ELR (cell line): ENCODE data around the gene PDXK.
A peak's percentile ranks its signal among the peaks of the same experiment; 100 is the strongest.
"Not testable (repeated sequence)": the region's sequence is repeated elsewhere in the genome, so short reads cannot be mapped to it uniquely, and the experiment has no call there.

Source experiments
- DNase-seq: peaks from one replicate; pipeline ENCODE4 v3.0.0-alpha.2; 2015; ENCODE audit warnings: low read depth

Gene PDXK

GRCh38 chr21:43697758-43698643 lies 20.9 kb upstream of the PDXK start:
- no peak for DNase-seq

GRCh38 chr21:43699492-43699777 lies 19.5 kb upstream of the PDXK start:
- not testable (repeated sequence) for DNase-seq

GRCh38 chr21:43699933-43700599 lies 18.9 kb upstream of the PDXK start:
- no peak for DNase-seq

GRCh38 chr21:43701936-43702784 lies 16.8 kb upstream of the PDXK start:
- no peak for DNase-seq

- DNase-seq, result peak; percentile 45
These were observed 16.2 kb upstream of the PDXK start for GRCh38 chr21:43702785-43703034.

- DNase-seq, result peak; percentile 17
These were observed 15.7 kb upstream of the PDXK start for GRCh38 chr21:43703035-43703880.

GRCh38 chr21:43707462-43707861 lies 11.5 kb upstream of the PDXK start:
- DNase-seq, result no peak

- DNase-seq, result no peak
These were observed 10.1 kb upstream of the PDXK start for GRCh38 chr21:43708745-43709381.

GRCh38 chr21:43712268-43712942 lies 6.5 kb upstream of the PDXK start:
- DNase-seq, result peak; percentile 75

- not testable (repeated sequence) for DNase-seq
These were observed 5.8 kb upstream of the PDXK start for GRCh38 chr21:43713123-43713522.

GRCh38 chr21:43716376-43717165 lies 2.4 kb upstream of the PDXK start:
- DNase-seq, result peak; percentile 39

- no peak for DNase-seq
These were observed 1.6 kb upstream of the PDXK start for GRCh38 chr21:43717166-43717853.

- DNase-seq, result no peak
These were observed 710 bp upstream of the PDXK start for GRCh38 chr21:43717967-43718871.

GRCh38 chr21:43719748-43720538 lies 1.0 kb downstream of the PDXK start:
- DNase-seq, result peak; percentile 19

- no peak for DNase-seq
These were observed 1.7 kb downstream of the PDXK start for GRCh38 chr21:43720539-43721166.

- DNase-seq, result no peak
These were observed 2.3 kb downstream of the PDXK start for GRCh38 chr21:43721206-43721605.

GRCh38 chr21:43721939-43722338 lies 3.0 kb downstream of the PDXK start:
- no peak for DNase-seq
